Liver (tissue), 3 donors: ENCODE data around the gene WDR74.

ENCODE experiments used
- CTCF ChIP-seq: fragments of 150-350 bp; IDR thresholded peaks from 2 replicates; pipeline ENCODE4 v1.5.1; 2017; ENCODE audit warnings: improper control_type of control experiment, low read depth, low read length; ENCODE audit not compliant: missing input control
- EGR1 ChIP-seq, 2 donors: IDR thresholded peaks; 2 replicates each; pipeline ENCODE4 v1.6.1; 2016 to 2018; ENCODE audit warnings: antibody characterized with exemption in 2 of 2, low read depth in 2 of 2
- FOXA1 ChIP-seq: IDR thresholded peaks from 2 replicates; pipeline ENCODE4 v1.6.1; 2016; ENCODE audit warnings: antibody characterized with exemption
- HNF4A ChIP-seq, 2 donors: conservative IDR thresholded peaks; 2 replicates each; pipeline ENCODE4 v1.6.1; 2016; ENCODE audit warnings: antibody characterized with exemption in 2 of 2, mild to moderate bottlenecking in 2 of 2
- JUND ChIP-seq, 2 donors: IDR thresholded peaks; 2 replicates each; pipeline ENCODE4 v1.6.1; 2016; ENCODE audit warnings: antibody characterized with exemption in 2 of 2
- NR2F2 ChIP-seq: IDR thresholded peaks from 2 replicates; pipeline ENCODE4 v1.6.1; 2016; ENCODE audit warnings: antibody characterized with exemption
- RAD21 ChIP-seq, 2 donors: IDR thresholded peaks; 2 replicates each; pipeline ENCODE4 v1.6.1; 2016; ENCODE audit warnings: antibody characterized with exemption in 2 of 2, mild to moderate bottlenecking in 2 of 2
- SP1 ChIP-seq: IDR thresholded peaks from 2 replicates; pipeline ENCODE4 v1.6.1; 2018; ENCODE audit warnings: antibody characterized with exemption, mild to moderate bottlenecking
- TAF1 ChIP-seq: conservative IDR thresholded peaks from 2 replicates; pipeline ENCODE4 v1.6.1; 2016; ENCODE audit warnings: antibody characterized with exemption, mild to moderate bottlenecking
- TF ChIP-seq, protein P1 (sequence below): IDR thresholded peaks from 2 replicates; pipeline ENCODE4 v1.6.1; 2016; ENCODE audit warnings: antibody characterized with exemption, mild to moderate bottlenecking
- TF ChIP-seq, protein P2 (sequence below): IDR thresholded peaks from 2 replicates; pipeline ENCODE4 v1.6.1; 2016; ENCODE audit warnings: antibody characterized with exemption
- TF ChIP-seq, protein P3 (sequence below): IDR thresholded peaks from 2 replicates; pipeline ENCODE4 v1.6.1; 2016; ENCODE audit warnings: antibody characterized with exemption
- TF ChIP-seq, protein P4 (sequence below): IDR thresholded peaks from 2 replicates; pipeline ENCODE4 v1.6.1; 2016; ENCODE audit warnings: antibody characterized with exemption
- donor health status: healthy.
- donor health status: healthy.

DNA sequence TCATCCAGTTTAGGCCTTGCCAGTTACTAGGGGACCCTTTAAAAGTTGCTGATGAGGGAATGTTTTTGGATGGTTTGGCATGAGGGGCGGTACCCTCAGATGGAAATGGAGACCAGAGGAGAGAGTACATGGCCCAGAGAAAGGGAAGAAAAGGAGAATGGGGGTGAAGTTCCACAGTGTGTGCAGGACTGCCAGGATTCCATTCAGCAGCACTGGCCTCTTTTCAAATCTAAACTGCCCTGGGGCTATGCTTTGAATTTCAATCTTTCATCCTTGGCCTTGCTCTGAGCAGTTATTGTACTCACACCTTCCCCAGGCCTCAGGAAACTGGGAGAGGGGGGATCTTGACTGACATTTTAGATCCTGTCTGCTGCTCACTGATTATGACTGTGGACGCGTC lies 44.3 kb upstream of the WDR74 start:
- TF ChIP-seq CTCF, result no peak
- TF ChIP-seq, protein P1, sequence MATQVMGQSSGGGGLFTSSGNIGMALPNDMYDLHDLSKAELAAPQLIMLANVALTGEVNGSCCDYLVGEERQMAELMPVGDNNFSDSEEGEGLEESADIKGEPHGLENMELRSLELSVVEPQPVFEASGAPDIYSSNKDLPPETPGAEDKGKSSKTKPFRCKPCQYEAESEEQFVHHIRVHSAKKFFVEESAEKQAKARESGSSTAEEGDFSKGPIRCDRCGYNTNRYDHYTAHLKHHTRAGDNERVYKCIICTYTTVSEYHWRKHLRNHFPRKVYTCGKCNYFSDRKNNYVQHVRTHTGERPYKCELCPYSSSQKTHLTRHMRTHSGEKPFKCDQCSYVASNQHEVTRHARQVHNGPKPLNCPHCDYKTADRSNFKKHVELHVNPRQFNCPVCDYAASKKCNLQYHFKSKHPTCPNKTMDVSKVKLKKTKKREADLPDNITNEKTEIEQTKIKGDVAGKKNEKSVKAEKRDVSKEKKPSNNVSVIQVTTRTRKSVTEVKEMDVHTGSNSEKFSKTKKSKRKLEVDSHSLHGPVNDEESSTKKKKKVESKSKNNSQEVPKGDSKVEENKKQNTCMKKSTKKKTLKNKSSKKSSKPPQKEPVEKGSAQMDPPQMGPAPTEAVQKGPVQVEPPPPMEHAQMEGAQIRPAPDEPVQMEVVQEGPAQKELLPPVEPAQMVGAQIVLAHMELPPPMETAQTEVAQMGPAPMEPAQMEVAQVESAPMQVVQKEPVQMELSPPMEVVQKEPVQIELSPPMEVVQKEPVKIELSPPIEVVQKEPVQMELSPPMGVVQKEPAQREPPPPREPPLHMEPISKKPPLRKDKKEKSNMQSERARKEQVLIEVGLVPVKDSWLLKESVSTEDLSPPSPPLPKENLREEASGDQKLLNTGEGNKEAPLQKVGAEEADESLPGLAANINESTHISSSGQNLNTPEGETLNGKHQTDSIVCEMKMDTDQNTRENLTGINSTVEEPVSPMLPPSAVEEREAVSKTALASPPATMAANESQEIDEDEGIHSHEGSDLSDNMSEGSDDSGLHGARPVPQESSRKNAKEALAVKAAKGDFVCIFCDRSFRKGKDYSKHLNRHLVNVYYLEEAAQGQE, result no peak
- TF ChIP-seq FOXA1, result no peak
- TF ChIP-seq EGR1 (IDR thresholded peaks at IDR 0.05; ENCODE audit: low read depth in 2 of 2), result no peak
- no peak for TF ChIP-seq RAD21 (IDR thresholded peaks at IDR 0.05)
- no peak for TF ChIP-seq JUND (IDR thresholded peaks at IDR 0.05)
- TF ChIP-seq SP1, result no peak
- no peak for TF ChIP-seq TAF1
- TF ChIP-seq NR2F2, result no peak
- TF ChIP-seq, protein P2, sequence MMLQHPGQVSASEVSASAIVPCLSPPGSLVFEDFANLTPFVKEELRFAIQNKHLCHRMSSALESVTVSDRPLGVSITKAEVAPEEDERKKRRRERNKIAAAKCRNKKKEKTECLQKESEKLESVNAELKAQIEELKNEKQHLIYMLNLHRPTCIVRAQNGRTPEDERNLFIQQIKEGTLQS, result no peak
- TF ChIP-seq, protein P3, sequence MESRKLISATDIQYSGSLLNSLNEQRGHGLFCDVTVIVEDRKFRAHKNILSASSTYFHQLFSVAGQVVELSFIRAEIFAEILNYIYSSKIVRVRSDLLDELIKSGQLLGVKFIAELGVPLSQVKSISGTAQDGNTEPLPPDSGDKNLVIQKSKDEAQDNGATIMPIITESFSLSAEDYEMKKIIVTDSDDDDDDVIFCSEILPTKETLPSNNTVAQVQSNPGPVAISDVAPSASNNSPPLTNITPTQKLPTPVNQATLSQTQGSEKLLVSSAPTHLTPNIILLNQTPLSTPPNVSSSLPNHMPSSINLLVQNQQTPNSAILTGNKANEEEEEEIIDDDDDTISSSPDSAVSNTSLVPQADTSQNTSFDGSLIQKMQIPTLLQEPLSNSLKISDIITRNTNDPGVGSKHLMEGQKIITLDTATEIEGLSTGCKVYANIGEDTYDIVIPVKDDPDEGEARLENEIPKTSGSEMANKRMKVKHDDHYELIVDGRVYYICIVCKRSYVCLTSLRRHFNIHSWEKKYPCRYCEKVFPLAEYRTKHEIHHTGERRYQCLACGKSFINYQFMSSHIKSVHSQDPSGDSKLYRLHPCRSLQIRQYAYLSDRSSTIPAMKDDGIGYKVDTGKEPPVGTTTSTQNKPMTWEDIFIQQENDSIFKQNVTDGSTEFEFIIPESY, result no peak
- no peak for TF ChIP-seq HNF4A (conservative IDR thresholded peaks at IDR 0.05)
- TF ChIP-seq, protein P4, sequence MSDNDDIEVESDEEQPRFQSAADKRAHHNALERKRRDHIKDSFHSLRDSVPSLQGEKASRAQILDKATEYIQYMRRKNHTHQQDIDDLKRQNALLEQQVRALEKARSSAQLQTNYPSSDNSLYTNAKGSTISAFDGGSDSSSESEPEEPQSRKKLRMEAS, result no peak
